Caco-2 (cell line): ENCODE data around the gene NEUROG1. TPM values are rescaled to one million over a fixed set of nuclear protein-coding genes. Genes with fewer than 3 reads are reported as not detected.

ENCODE experiments used
- BruUV-seq: library from RNA; stranded (reverse); fragments of 400-500 nt; replicated peaks from 2 replicates; lab custom pipeline; 2021; lab: Mats Ljungman, UMichigan
- CTCF ChIA-PET: fragments of 300-600 bp; sonication (Branson Sonifier 250); formaldehyde crosslinking; loops from one replicate; lab custom pipeline; 2022; ENCODE audit warnings: antibody characterized with exemption; lab: Charles Lee
- POLR2A ChIA-PET: fragments of 300-600 bp; sonication (Branson Sonifier 250); formaldehyde crosslinking; loops from one replicate; lab custom pipeline; 2022; ENCODE audit warnings: antibody characterized with exemption; lab: Charles Lee
- DNase-seq, 2 experiments: peaks; one replicate each; pipeline versions ENCODE4 v3.0.0 to v3.0.0-alpha.2; 2020 to 2022
- H3K27me3 ChIP-seq: replicated peaks from 2 replicates; pipeline ENCODE4 v1.6.0; 2011; ENCODE audit warnings: low read length; ENCODE audit not compliant: control insufficient read depth, insufficient read depth
- H3K36me3 ChIP-seq: 2 replicates; pipeline ENCODE4 v1.5.1; 2011; ENCODE audit warnings: low read length; ENCODE audit not compliant: control insufficient read depth, insufficient read depth
- H3K4me1 ChIP-seq: fragments of 250-450 bp; sonication (Bioruptor Pico); 2 replicates; pipeline ENCODE4 v1.5.1; 2020; ENCODE audit warnings: mild to moderate bottlenecking
- H3K4me3 ChIP-seq: 2 replicates; pipeline ENCODE4 v1.5.1; 2011; ENCODE audit warnings: low read depth, mild to moderate bottlenecking, control low read depth, low read length
- H3K9me3 ChIP-seq: fragments of 250-450 bp; sonication (Bioruptor Pico); 2 replicates; pipeline ENCODE4 v1.5.1; 2020; ENCODE audit warnings: mild to moderate bottlenecking, moderate library complexity
- H3K27ac Mint-ChIP-seq: one replicate; pipeline ENCODE4 v1.8.0; 2022; ENCODE audit warnings: mixed read lengths; ENCODE audit not compliant: unreplicated experiment
- H3K27me3 Mint-ChIP-seq: one replicate; pipeline ENCODE4 v1.8.0; 2022; ENCODE audit warnings: mixed read lengths; ENCODE audit not compliant: insufficient read depth, unreplicated experiment
- H3K36me3 Mint-ChIP-seq: one replicate; pipeline ENCODE4 v1.8.0; 2022; ENCODE audit warnings: mild to moderate bottlenecking, mixed read lengths; ENCODE audit not compliant: insufficient read depth, unreplicated experiment
- H3K4me1 Mint-ChIP-seq: one replicate; pipeline ENCODE4 v1.8.0; 2022; ENCODE audit warnings: low read depth, mixed read lengths; ENCODE audit not compliant: unreplicated experiment
- H3K4me3 Mint-ChIP-seq: one replicate; pipeline ENCODE4 v1.8.0; 2022; ENCODE audit warnings: mild to moderate bottlenecking, moderate library complexity, mixed read lengths; ENCODE audit not compliant: unreplicated experiment
- H3K9me3 Mint-ChIP-seq: one replicate; pipeline ENCODE4 v1.8.0; 2022; ENCODE audit warnings: mixed read lengths; ENCODE audit not compliant: unreplicated experiment
- CTCF ChIP-seq, 2 experiments: fragments of 200-600 bp in 1 of 2; IDR thresholded peaks; 1 replicate in 1 of 2; 2 replicates in 1 of 2; pipeline versions ENCODE4 v1.5.1 to v1.8.0; 2011 to 2022; ENCODE audit warnings: antibody characterized with exemption in 1 of 2, control low read depth in 1 of 2, inconsistent platforms in 1 of 2, low read depth in 1 of 2, low read length in 1 of 2, mild to moderate bottlenecking in 1 of 2, moderate library complexity in 1 of 2; ENCODE audit not compliant: insufficient read depth in 1 of 2, severe bottlenecking in 1 of 2, unreplicated experiment in 1 of 2
- intact Hi-C: fragments of 100-400 bp; cut with micrococcal nuclease; formaldehyde crosslinking; loops from one replicate; pipeline ENCODE4 v1.10.0; 2022; ENCODE audit not compliant: unreplicated experiment
- total RNA-seq: library from RNA; stranded (reverse); gene quantifications from 2 replicates; pipeline ENCODE4 v1.2.3, GENCODE V29; 2022

NEUROG1 gene
- total RNA-seq, 1 experiment from 2014 or later = not detected

- Histone ChIP-seq H3K4me1 (peaks cover 44% of the 10 kb centered on the region), H3K36me3 (no peaks in the 10 kb centered on the region), H3K27me3 (no peaks in the 10 kb centered on the region), H3K9me3 (no peaks in the 10 kb centered on the region), H3K4me3 (no peak overlapping the region)
- CTCF ChIA-PET = interaction anchor here (0.6 to 2.1 kb wide), 7 partner anchors 24 to 76 kb away, joined by 3 to 8 read pairs (median 5); no protein-coding TSS in a partner anchor
- Mint-ChIP-seq H3K27ac (peak overlapping the region; percentile 67), H3K9me3 (no peaks in the 10 kb centered on the region), H3K36me3 (no peaks in the 10 kb centered on the region), H3K4me1 (peaks cover 38% of the 10 kb centered on the region), H3K4me3 (peak overlapping the region; percentile 72), H3K27me3 (no peaks in the 10 kb centered on the region)
- BruUV-seq = no TSS peak
- POLR2A ChIA-PET = interaction anchor here (0.6 kb wide), 1 partner anchor 21 kb away, joined by 3 read pairs; no protein-coding TSS in a partner anchor
- TF ChIP-seq CTCF (IDR thresholded peaks at IDR 0.05; ENCODE audit: insufficient read depth in 1 of 2, low read depth in 1 of 2, low read length in 1 of 2, severe bottlenecking in 1 of 2, unreplicated experiment in 1 of 2) = no peak
- intact Hi-C loops = loop anchor here (1.0 kb wide), 1 partner anchor 18 kb away; no protein-coding TSS in a partner anchor
- no peak for DNase-seq
Measured at GRCh38 chr5:135490245-135491037, 45.3 kb downstream of the NEUROG1 start.

GRCh38 chr5:135489466-135490244, 46.1 kb downstream of the NEUROG1 start:
- no peak for TF ChIP-seq CTCF (IDR thresholded peaks at IDR 0.05; ENCODE audit: insufficient read depth in 1 of 2, low read depth in 1 of 2, low read length in 1 of 2, severe bottlenecking in 1 of 2, unreplicated experiment in 1 of 2)
- H3K27me3 Mint-ChIP-seq = no peaks in the 10 kb centered on the region
- Histone ChIP-seq H3K9me3 (no peaks in the 10 kb centered on the region), H3K4me3 (peak overlapping the region; percentile 34), H3K4me1 (peaks cover 44% of the 10 kb centered on the region), H3K27me3 (no peaks in the 10 kb centered on the region), H3K36me3 (no peaks in the 10 kb centered on the region)
- no TSS peak for BruUV-seq
- CTCF ChIA-PET = interaction anchor here (0.8 to 2.1 kb wide), 5 partner anchors 23 to 77 kb away, joined by 3 to 8 read pairs (median 5); no protein-coding TSS in a partner anchor
- H3K4me1 Mint-ChIP-seq = peaks cover 38% of the 10 kb centered on the region
- POLR2A ChIA-PET = no interaction called here
- peak; percentile 53 to 56 for DNase-seq
- H3K27ac Mint-ChIP-seq = peak overlapping the region; percentile 67
- H3K36me3 Mint-ChIP-seq = no peaks in the 10 kb centered on the region
- H3K4me3 Mint-ChIP-seq = peak overlapping the region; percentile 72
- H3K9me3 Mint-ChIP-seq = no peaks in the 10 kb centered on the region
- intact Hi-C loops = loop anchor here (2.0 kb wide), 1 partner anchor 63 kb away; no protein-coding TSS in a partner anchor
